Measurements from ENCODE around the gene TXNL1.

DNA sequence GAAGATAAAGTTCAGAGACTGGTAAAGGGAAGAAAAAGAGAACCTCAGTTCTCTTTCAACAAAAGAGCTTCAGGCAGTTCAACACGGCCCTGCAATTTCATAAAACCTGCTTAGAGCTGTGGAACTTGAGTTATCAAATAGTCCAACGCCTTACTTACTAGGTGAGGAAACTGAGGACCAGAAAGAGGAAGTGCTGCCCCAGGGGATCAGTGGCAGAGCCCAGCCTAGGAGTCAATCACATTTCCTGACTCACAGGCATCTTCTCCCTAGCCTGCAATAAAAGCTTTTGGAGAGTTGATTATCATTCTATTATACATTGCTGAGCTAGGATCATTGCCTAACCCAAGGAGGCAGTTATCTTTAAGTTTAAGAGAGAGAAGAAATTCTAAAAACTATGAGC, 77.4 kb downstream of the TXNL1 start:
- TF ChIP-seq POLR2A (IDR thresholded peaks at IDR 0.05) = no peak
- TF ChIP-seq, protein P1, sequence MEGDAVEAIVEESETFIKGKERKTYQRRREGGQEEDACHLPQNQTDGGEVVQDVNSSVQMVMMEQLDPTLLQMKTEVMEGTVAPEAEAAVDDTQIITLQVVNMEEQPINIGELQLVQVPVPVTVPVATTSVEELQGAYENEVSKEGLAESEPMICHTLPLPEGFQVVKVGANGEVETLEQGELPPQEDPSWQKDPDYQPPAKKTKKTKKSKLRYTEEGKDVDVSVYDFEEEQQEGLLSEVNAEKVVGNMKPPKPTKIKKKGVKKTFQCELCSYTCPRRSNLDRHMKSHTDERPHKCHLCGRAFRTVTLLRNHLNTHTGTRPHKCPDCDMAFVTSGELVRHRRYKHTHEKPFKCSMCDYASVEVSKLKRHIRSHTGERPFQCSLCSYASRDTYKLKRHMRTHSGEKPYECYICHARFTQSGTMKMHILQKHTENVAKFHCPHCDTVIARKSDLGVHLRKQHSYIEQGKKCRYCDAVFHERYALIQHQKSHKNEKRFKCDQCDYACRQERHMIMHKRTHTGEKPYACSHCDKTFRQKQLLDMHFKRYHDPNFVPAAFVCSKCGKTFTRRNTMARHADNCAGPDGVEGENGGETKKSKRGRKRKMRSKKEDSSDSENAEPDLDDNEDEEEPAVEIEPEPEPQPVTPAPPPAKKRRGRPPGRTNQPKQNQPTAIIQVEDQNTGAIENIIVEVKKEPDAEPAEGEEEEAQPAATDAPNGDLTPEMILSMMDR (IDR thresholded peaks at IDR 0.05) = no peak
- TF ChIP-seq POLR2AphosphoS5 (IDR thresholded peaks at IDR 0.05) = no peak
- no peak for TF ChIP-seq EP300 (IDR thresholded peaks at IDR 0.05)

Measured in upper lobe of left lung (tissue), 4 donors.